Nephron progenitor cell (in vitro differentiated cells): ENCODE results near the gene TSPEAR.

Source experiments
- DNase-seq: peaks from one replicate; pipeline ENCODE4 v3.0.0; 2021
- H3K27ac Mint-ChIP-seq: 2 replicates; pipeline ENCODE4 v1.8.0; 2021; ENCODE audit warnings: mild to moderate bottlenecking, moderate library complexity, mixed read lengths
- H3K27me3 Mint-ChIP-seq: 2 replicates; pipeline ENCODE4 v1.8.0; 2021; ENCODE audit warnings: mild to moderate bottlenecking, low read depth, mixed read lengths; ENCODE audit not compliant: poor library complexity
- H3K36me3 Mint-ChIP-seq: 2 replicates; pipeline ENCODE4 v1.8.0; 2021; ENCODE audit warnings: low read depth, mixed read lengths
- H3K4me1 Mint-ChIP-seq: 2 replicates; pipeline ENCODE4 v1.8.0; 2021; ENCODE audit warnings: mixed read lengths
- H3K4me3 Mint-ChIP-seq: 2 replicates; pipeline ENCODE4 v1.8.0; 2021; ENCODE audit warnings: mild to moderate bottlenecking, moderate library complexity, mixed read lengths
- H3K9me3 Mint-ChIP-seq: 2 replicates; pipeline ENCODE4 v1.8.0; 2021; ENCODE audit warnings: mild to moderate bottlenecking, moderate library complexity, mixed read lengths
- TF ChIP-seq, protein P1 (sequence below): fragments of 200-600 bp; sonication (generic); IDR thresholded peaks from 2 replicates; pipeline ENCODE4 v1.5.0; 2021; ENCODE audit warnings: antibody characterized with exemption

Gene TSPEAR

DNA sequence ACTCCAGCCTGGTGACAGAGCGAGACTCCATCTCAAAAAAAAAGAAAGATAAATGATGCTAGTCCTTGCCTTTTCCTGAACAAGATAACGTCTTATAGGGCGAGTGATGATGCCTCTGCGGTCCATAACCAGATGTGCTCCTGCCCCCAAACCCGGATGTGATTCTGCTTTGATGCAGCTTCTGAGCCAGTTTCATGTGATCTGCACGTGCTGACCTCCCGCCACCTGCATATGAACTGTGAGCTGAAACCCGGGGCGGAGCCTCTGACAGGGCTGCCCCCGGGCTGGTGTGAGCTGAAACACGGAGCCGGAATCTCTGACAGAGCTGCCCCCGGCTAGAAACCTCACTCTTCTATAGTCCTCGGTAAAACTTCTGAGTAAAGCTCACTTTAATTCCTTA is 58.2 kb downstream of the TSPEAR start:
- peaks cover 38% of the 10 kb centered on the region for H3K9me3 Mint-ChIP-seq
- H3K27me3 Mint-ChIP-seq = peaks cover 12% of the 10 kb centered on the region
- no peak for DNase-seq
- TF ChIP-seq, protein P1, sequence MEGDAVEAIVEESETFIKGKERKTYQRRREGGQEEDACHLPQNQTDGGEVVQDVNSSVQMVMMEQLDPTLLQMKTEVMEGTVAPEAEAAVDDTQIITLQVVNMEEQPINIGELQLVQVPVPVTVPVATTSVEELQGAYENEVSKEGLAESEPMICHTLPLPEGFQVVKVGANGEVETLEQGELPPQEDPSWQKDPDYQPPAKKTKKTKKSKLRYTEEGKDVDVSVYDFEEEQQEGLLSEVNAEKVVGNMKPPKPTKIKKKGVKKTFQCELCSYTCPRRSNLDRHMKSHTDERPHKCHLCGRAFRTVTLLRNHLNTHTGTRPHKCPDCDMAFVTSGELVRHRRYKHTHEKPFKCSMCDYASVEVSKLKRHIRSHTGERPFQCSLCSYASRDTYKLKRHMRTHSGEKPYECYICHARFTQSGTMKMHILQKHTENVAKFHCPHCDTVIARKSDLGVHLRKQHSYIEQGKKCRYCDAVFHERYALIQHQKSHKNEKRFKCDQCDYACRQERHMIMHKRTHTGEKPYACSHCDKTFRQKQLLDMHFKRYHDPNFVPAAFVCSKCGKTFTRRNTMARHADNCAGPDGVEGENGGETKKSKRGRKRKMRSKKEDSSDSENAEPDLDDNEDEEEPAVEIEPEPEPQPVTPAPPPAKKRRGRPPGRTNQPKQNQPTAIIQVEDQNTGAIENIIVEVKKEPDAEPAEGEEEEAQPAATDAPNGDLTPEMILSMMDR = no peak
- H3K36me3 Mint-ChIP-seq = peaks cover 7% of the 10 kb centered on the region
- H3K27ac Mint-ChIP-seq = no peak overlapping the region
- H3K4me3 Mint-ChIP-seq = no peak overlapping the region
- H3K4me1 Mint-ChIP-seq = peaks cover 6% of the 10 kb centered on the region

DNA sequence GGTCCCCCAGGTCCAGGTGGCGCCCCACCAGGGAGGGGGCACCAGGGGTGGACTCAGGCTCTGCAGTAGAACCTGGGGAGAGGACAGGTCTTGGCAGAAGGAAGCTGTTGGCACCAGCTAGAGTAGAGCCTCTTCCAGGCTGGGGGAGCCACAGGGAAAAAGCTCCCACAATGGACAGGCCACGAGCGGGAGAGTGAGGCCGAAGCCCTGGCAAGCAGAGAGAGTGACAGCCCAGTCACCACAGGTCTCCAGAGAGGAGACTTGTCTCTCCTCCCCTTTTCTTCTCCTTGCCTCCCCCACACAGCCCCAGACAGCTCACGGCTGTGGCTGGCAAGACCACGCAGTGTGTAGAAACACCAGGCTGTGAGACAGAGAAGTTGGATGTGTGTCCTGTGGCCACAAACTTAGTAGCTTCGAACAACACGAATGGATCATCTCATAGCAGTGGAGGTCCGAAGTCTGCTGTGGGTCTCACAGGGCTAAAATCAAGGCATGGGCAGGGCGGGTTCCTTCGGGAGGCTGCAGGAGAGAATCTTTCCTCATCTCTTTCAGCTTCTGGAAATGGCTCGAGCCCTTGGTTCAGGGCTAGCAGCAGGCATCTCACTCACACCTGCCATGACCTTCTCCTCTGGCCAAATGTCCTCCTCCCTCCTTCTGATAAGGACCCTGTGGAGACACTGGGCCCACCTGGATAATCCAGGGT is 60.2 kb downstream of the TSPEAR start:
- H3K27me3 Mint-ChIP-seq = peaks cover 10% of the 10 kb centered on the region
- no peaks in the 10 kb centered on the region for H3K36me3 Mint-ChIP-seq
- no peak overlapping the region for H3K4me3 Mint-ChIP-seq
- H3K4me1 Mint-ChIP-seq = peaks cover 19% of the 10 kb centered on the region
- DNase-seq = no peak
- TF ChIP-seq, protein P1 = no peak
- no peak overlapping the region for H3K27ac Mint-ChIP-seq
- H3K9me3 Mint-ChIP-seq = peaks cover 28% of the 10 kb centered on the region

DNA sequence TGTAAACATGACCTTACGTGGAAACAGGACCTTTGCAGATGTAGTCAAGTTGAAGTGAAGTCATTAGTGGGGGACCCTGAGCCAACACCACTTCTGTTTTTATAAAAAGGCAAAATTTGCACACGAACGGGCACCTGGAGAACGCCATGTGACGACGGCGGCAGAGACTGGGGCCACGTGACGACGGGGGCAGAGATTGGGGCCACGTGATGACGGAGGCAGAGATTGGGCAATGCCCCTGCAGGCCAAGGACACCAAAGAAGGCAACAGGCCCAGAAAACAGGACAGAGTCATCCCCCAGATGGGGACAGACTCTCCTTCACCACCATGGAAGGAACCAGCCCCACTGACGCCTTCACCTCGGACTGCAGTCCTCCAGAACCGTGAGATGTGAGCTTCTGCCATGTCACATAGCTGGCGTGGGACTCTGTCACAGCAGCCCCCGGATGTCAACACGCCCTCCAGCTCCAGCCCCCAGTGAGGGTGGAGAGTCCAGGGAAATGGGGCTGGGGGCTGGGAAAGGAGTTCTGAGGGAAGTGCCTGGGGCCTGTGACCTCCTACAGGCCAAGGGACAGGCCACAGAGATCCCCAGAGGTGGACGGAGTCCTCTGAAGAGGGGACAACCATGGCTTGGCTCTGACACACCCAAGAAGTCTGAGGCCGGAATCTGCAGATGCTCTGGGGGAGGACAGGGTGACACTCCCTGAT is 61.0 kb downstream of the TSPEAR start:
- Mint-ChIP-seq H3K27ac (no peak overlapping the region), H3K27me3 (peaks cover 10% of the 10 kb centered on the region), H3K9me3 (peaks cover 25% of the 10 kb centered on the region), H3K4me3 (no peak overlapping the region), H3K36me3 (no peaks in the 10 kb centered on the region), H3K4me1 (peaks cover 19% of the 10 kb centered on the region)
- TF ChIP-seq, protein P1 = no peak
- DNase-seq = no peak

DNA sequence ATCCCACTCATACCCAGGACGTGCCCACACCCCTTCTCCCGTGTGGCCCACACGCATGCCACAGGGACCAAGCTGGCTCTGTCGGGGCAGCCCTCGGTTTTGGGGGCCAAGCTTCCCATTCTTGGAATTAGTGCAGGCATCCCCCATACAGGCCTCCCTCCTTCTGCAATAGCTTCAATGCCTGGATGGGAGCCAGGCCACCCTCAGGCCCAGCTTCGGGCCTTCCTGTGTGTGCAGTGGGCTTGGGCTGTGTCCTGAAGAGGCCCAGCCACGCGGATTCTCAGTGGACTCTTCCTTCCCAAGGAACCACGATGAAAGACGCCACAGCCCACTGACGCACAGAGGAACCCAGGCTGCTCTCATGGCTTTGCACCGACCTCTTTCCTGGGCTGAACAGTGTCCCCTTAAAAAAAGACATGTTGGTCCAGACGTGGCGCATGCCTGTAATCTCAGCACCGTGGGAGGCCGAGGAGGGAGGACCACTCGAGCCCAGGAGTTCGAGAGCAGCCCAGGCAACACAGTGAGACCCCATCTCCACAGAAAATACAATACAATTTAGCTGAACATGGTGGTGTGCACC is 61.8 kb downstream of the TSPEAR start:
- no peak for DNase-seq
- Mint-ChIP-seq H3K27me3 (peaks cover 10% of the 10 kb centered on the region), H3K27ac (peak overlapping the region; percentile 57), H3K9me3 (peaks cover 29% of the 10 kb centered on the region), H3K4me3 (no peak overlapping the region), H3K4me1 (peaks cover 19% of the 10 kb centered on the region), H3K36me3 (peaks cover 6% of the 10 kb centered on the region)
- TF ChIP-seq, protein P1 = no peak

DNA sequence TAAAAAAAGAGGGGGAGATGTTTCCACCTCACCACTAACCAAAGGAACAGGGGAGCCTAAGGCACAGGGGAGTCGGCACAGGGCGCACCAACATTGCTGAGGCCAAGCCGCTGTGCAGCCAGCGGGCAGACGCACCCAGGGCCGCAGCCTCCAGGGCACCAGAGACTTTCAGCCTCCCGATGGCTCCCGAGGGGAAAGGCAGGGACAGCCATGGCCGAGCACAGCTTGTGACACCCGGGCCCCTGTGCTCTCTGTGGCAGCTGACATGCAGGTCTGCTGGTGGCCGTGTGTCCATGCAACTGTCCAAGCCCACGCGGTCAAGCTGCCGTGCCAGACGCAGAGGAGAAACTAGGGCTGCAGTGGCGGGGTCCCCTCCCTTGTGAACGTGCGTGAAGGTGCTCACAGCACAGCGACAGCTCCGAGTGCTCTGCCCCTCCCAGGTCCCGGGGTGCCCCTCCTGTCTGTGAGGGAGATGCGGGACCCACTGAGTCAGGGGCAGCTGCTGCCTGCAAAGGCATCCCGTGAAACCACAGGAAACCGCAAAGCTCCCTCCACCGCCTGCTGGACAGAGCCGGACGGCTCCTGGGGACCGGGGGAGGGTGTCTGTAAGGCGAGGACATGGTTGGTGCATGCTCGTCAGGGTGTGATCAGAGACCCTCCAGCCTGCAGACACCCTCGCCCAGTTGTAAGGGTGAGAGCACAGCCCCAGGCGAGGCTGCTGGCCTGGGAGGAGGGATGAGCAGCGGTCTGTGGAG is 62.6 kb downstream of the TSPEAR start:
- no peak for DNase-seq
- H3K4me1 Mint-ChIP-seq = peaks cover 19% of the 10 kb centered on the region
- H3K27me3 Mint-ChIP-seq = peaks cover 11% of the 10 kb centered on the region
- no peak overlapping the region for H3K27ac Mint-ChIP-seq
- TF ChIP-seq, protein P1 = no peak
- no peak overlapping the region for H3K4me3 Mint-ChIP-seq
- H3K9me3 Mint-ChIP-seq = peaks cover 36% of the 10 kb centered on the region
- peaks cover 12% of the 10 kb centered on the region for H3K36me3 Mint-ChIP-seq
